Stimulated activated CD4-positive, alpha-beta T cell treated with anti-CD3 and anti-CD28 coated beads, Interleukin-2, amount 100 ng/mL, for 24 hours (primary cell): ENCODE data around the gene DESI2.
"Not testable (repeated sequence)": the region's sequence is repeated elsewhere in the genome, so short reads cannot be mapped to it uniquely, and the experiment has no call there.

Source experiments
- DNase-seq, 2 donors: peaks; one replicate each; pipeline ENCODE4 v3.0.0-alpha.2; 2020

Gene DESI2

GRCh38 chr1:244709076-244709475, 56.1 kb downstream of the DESI2 start:
- DNase-seq: no peak

- no peak for DNase-seq
Measured at GRCh38 chr1:244709476-244710368, 56.8 kb downstream of the DESI2 start.

- DNase-seq: no peak
Measured at GRCh38 chr1:244710474-244711062, 57.6 kb downstream of the DESI2 start.

GRCh38 chr1:244712669-244713068, 59.7 kb downstream of the DESI2 start:
- DNase-seq: no peak

- DNase-seq: no peak
Measured at GRCh38 chr1:244713332-244713731, 60.4 kb downstream of the DESI2 start.

- DNase-seq: no peak
Measured at GRCh38 chr1:244727871-244728474, 75.0 kb downstream of the DESI2 start.

- DNase-seq: peak; percentile 23 to 48
Measured at GRCh38 chr1:244730153-244730933, 77.4 kb downstream of the DESI2 start.

GRCh38 chr1:244730934-244731434, 78.1 kb downstream of the DESI2 start:
- DNase-seq: no peak

- no peak for DNase-seq
Measured at GRCh38 chr1:244731651-244732050, 78.7 kb downstream of the DESI2 start.

- no peak for DNase-seq
Measured at GRCh38 chr1:244732851-244733450, 80.0 kb downstream of the DESI2 start.

- no peak for DNase-seq
Measured at GRCh38 chr1:244735404-244735803, 82.5 kb downstream of the DESI2 start.

GRCh38 chr1:244735876-244736561, 83.1 kb downstream of the DESI2 start:
- DNase-seq: no peak

GRCh38 chr1:244739140-244739539, 86.2 kb downstream of the DESI2 start:
- DNase-seq: not testable (repeated sequence)

GRCh38 chr1:244740027-244740617, 87.2 kb downstream of the DESI2 start:
- not testable (repeated sequence) for DNase-seq

GRCh38 chr1:244741692-244742091, 88.8 kb downstream of the DESI2 start:
- DNase-seq: no peak

GRCh38 chr1:244749230-244750016, 96.5 kb downstream of the DESI2 start:
- DNase-seq: no peak

GRCh38 chr1:244751271-244751895, 98.5 kb downstream of the DESI2 start:
- DNase-seq: no peak

GRCh38 chr1:244755673-244756072, 102.7 kb downstream of the DESI2 start:
- DNase-seq: no peak

- DNase-seq: no peak
Measured at GRCh38 chr1:244757091-244757939, 104.4 kb downstream of the DESI2 start.
